Bronchial epithelial cell (primary cell): ENCODE data around the gene DNAJC25. TPM values are rescaled to one million over a fixed set of nuclear protein-coding genes. Genes with fewer than 3 reads are reported as not detected.
A peak's percentile ranks its signal among the peaks of the same experiment; 100 is the strongest.
"Not testable (repeated sequence)": the region's sequence is repeated elsewhere in the genome, so short reads cannot be mapped to it uniquely, and the experiment has no call there.

Experiments
- DNase-seq: peaks from one replicate; pipeline ENCODE4 v3.0.0-alpha.2; 2010; ENCODE audit warnings: low read depth
- FAIRE-seq: peaks from 2 replicates; lab custom pipeline; 2011; peaks lifted over from hg19 to GRCh38; lab: Jason Lieb, UNC
- H3K27me3 ChIP-seq: 2 replicates; pipeline ENCODE4 v1.5.1; 2011; ENCODE audit warnings: low read length; ENCODE audit not compliant: control insufficient read depth, insufficient read depth
- H3K36me3 ChIP-seq: 2 replicates; pipeline ENCODE4 v1.5.1; 2011; ENCODE audit warnings: low read length; ENCODE audit not compliant: control insufficient read depth, insufficient read depth
- H3K4me3 ChIP-seq: 2 replicates; pipeline ENCODE4 v1.5.1; 2011; ENCODE audit warnings: mild to moderate bottlenecking, low read depth, low read length, control low read depth
- total RNA-seq: library from RNA; depleted of rRNA; stranded (reverse); fragments of >200 nt; gene quantifications from 2 replicates; pipeline ENCODE4 v1.2.1, GENCODE V29; 2014
- TF ChIP-seq, protein P1 (sequence below): IDR thresholded peaks from 2 replicates; pipeline ENCODE4 v1.5.1; 2011; ENCODE audit warnings: mild to moderate bottlenecking, moderate library complexity, low read length, control low read depth, inconsistent platforms; ENCODE audit not compliant: insufficient read depth, severe bottlenecking

DNAJC25 gene
- total RNA-seq, 1 donor from 2014 or later, result 7.1 TPM

DNA sequence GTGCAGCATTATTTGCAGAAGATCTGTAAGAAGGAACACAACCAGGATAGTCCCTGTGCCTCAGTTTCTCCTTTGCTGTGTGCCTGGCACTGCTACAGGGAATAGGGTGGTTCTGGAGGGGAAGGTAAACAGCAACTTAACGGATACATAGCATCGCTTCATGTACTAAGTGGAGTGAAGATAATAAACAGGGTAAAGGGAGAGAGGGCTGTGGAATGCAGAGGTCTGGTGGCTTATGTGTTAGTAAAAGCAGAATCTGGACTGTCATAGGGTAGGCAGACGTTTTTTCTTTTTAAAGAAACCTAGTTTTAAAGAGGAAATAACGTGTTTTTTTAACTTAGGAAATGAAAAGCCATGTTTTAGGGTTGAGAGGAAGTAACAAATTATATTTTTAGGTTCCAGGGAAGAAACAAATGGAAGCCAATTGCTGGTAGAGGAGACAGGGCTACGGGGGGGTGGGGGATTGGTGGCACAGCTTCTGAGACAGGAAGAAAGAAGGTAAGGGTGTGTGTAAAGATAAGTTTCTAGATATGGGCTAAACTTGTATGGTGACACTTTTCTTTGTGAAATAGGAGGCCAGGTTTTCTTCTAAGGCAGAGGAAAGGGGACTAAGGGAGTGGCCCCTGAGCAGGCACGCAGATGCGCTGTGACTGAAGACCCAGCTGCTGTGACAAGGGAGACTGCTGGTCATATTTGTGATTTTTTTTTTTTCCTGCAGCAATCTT, 31.6 kb downstream of the DNAJC25 start:
- DNase-seq (peak; percentile 10), FAIRE-seq (no peak)
- H3K27me3 ChIP-seq, result no peaks in the 10 kb centered on the region
- H3K36me3 ChIP-seq, result peaks cover 1% of the 10 kb centered on the region
- peak overlapping the region; percentile 59 for H3K4me3 ChIP-seq
- TF ChIP-seq, protein P1, sequence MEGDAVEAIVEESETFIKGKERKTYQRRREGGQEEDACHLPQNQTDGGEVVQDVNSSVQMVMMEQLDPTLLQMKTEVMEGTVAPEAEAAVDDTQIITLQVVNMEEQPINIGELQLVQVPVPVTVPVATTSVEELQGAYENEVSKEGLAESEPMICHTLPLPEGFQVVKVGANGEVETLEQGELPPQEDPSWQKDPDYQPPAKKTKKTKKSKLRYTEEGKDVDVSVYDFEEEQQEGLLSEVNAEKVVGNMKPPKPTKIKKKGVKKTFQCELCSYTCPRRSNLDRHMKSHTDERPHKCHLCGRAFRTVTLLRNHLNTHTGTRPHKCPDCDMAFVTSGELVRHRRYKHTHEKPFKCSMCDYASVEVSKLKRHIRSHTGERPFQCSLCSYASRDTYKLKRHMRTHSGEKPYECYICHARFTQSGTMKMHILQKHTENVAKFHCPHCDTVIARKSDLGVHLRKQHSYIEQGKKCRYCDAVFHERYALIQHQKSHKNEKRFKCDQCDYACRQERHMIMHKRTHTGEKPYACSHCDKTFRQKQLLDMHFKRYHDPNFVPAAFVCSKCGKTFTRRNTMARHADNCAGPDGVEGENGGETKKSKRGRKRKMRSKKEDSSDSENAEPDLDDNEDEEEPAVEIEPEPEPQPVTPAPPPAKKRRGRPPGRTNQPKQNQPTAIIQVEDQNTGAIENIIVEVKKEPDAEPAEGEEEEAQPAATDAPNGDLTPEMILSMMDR, result no peak

DNA sequence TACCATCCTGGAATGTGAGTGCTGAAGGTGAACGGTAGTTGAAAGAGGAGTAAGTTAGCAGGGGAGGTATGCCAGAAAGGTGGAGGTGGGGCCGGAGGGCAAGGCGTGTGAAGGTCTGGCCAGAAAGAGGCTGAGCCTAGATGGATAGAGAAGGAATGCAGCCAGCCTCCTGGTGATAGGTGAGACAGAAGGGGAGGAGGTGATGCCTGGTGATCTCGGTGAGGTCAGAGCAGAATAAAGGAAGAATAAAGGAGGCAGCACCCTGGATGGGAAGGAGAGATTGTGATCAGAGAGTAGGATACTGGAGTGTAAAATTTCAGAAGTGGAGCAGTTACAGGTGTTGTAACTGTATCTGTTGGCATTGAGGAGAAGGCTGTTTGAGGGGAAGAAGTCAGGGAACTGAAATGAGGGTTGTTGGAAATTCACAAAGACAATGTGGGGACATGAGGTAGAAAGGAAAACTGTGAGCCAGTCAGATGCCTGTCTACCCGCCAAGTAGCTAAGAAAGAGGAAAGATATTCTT, 32.2 kb downstream of the DNAJC25 start:
- Histone ChIP-seq H3K36me3 (peaks cover 1% of the 10 kb centered on the region), H3K27me3 (no peaks in the 10 kb centered on the region), H3K4me3 (no peak overlapping the region)
- no peak for FAIRE-seq
- DNase-seq, result peak; percentile 34
- TF ChIP-seq, protein P1, result no peak

DNA sequence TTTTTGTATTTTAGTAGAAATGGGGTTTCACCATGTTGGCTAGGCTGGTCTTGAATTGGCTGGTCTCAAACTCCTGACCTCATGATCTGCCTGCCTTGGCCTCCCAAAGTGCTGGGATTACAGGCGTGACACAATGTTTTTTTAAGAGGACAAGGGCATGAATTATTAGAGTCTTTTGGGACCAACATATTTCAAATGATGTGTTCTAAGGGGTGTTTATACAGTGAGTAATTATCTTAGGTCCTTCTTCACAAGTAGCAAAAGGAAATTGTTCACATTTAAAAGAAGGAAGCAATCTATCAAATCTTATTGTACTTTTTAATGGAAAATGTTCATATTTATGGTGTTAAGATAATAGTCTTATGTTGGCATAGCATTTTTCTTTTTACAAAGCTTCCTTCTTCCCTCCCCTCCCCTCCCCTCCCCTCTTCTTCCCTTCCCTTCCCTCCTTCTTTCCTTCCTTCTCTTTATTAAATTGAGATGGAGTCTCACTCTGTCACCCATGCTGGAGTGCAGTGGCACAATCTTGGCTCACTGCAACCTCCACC, 37.0 kb downstream of the DNAJC25 start:
- Histone ChIP-seq H3K36me3 (peaks cover 1% of the 10 kb centered on the region), H3K4me3 (no peak overlapping the region), H3K27me3 (no peaks in the 10 kb centered on the region)
- DNase-seq (no peak), FAIRE-seq (no peak)
- TF ChIP-seq, protein P1, result no peak

DNA sequence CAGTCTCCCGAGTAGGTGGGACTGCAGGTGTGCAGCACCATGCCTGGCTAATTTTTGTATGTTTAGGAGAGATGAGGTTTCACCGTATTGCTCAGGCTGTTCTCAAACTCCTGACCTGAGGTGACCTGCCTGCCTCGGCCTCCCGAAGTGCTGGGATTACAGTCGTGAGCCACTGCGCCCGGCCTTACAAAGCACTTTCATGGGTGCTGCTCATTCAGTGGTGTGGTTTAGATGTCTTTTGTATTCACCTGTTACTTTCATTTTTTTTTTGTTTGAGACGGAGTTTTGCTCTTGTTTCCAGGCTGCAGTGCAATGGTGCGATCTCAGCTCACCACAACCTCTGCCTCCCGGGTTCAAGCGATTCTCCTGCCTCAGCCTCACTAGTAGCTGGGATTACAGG, 37.5 kb downstream of the DNAJC25 start:
- H3K27me3 ChIP-seq, H3K4me3 ChIP-seq, FAIRE-seq, DNase-seq, H3K36me3 ChIP-seq: not testable (repeated sequence)

DNA sequence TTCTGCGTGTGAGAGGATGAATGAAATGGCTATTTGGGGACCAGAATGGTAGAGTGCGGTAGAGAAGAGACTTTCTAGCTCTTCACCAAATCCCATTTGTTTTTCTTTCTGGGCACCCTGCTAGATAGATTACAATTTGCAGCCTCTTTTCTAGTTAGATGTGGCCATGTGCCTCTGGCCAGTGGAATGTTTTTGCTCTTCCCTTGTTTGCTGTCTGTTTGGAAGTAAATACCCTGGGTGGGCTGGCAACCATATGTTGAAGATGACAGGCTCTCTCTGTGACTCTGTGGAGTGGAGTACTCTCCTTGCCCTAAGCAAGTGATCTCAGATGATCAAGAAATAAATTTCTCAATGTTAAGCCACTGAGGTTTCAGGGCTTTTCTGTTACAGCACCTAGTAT, 43.2 kb downstream of the DNAJC25 start:
- no peaks in the 10 kb centered on the region for H3K27me3 ChIP-seq
- H3K36me3 ChIP-seq, result no peaks in the 10 kb centered on the region
- TF ChIP-seq, protein P1, result no peak
- no peak overlapping the region for H3K4me3 ChIP-seq
- no peak for DNase-seq
- no peak for FAIRE-seq

DNA sequence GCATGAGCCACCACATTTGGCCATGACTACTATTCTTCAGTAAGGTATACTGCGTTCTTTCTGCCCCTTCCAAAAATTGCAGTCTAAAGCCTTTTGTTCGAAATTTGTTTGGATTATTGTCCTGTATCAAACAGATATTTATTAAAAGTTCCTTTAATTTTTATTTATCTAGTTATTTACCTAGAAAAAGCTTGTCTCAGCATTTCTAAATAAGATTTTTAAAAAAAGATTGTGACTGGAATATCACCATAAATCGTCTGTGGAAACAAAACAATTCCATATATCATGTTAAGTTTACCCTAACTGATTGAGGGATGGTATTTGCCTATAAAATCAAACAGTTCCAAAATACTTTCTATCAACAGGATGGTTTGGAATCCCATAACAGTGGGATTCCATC, 45.0 kb downstream of the DNAJC25 start:
- Histone ChIP-seq H3K4me3 (no peak overlapping the region), H3K27me3 (no peaks in the 10 kb centered on the region), H3K36me3 (peaks cover 1% of the 10 kb centered on the region)
- TF ChIP-seq, protein P1, result no peak
- FAIRE-seq, result no peak
- DNase-seq, result no peak
